HCT116 (cell line): ENCODE results near the gene ARSK. TPM values are rescaled to one million over a fixed set of nuclear protein-coding genes. Genes with fewer than 3 reads are reported as not detected.

Source experiments
- ATF3 ChIP-seq: IDR thresholded peaks from 2 replicates; pipeline ENCODE4 v1.6.1; 2012
- CEBPB ChIP-seq: IDR thresholded peaks from 2 replicates; pipeline ENCODE4 v1.6.1; 2012; ENCODE audit warnings: low read depth
- CTCF ChIP-seq, 3 experiments: fragments of 200-600 bp in 1 of 3; sonication (generic) in 1 of 3; IDR thresholded peaks in 2 of 3; conservative IDR thresholded peaks in 1 of 3; 2 replicates each; pipeline ENCODE4 v1.5.1; 2012 to 2017; ENCODE audit warnings: low read depth in 2 of 3, low read length in 2 of 3, antibody characterized with exemption in 1 of 3, borderline replicate concordance in 1 of 3, control low read depth in 1 of 3, mild to moderate bottlenecking in 1 of 3, mixed read lengths in 1 of 3, mixed run types in 1 of 3, moderate library complexity in 1 of 3; ENCODE audit not compliant: insufficient read depth in 1 of 3
- EGR1 ChIP-seq: IDR thresholded peaks from 2 replicates; pipeline ENCODE4 v1.6.1; 2012; ENCODE audit warnings: low read depth
- ELF1 ChIP-seq: IDR thresholded peaks from 2 replicates; pipeline ENCODE4 v1.6.1; 2012; ENCODE audit warnings: low read depth, borderline replicate concordance
- EZH2 ChIP-seq: fragments of 200-600 bp; sonication (generic); IDR thresholded peaks from 2 replicates; pipeline ENCODE4 v1.6.1; 2017; ENCODE audit warnings: antibody characterized with exemption, mixed run types
- EZH2phosphoT487 ChIP-seq: fragments of 200-600 bp; IDR thresholded peaks from 2 replicates; pipeline ENCODE4 v1.6.1; 2018; ENCODE audit warnings: antibody characterized with exemption, borderline replicate concordance
- FOSL1 ChIP-seq: IDR thresholded peaks from 2 replicates; pipeline ENCODE4 v1.6.1; 2012; ENCODE audit warnings: low read depth
- JUND ChIP-seq: IDR thresholded peaks from 2 replicates; pipeline ENCODE4 v1.6.1; 2012
- POLR2AphosphoS5 ChIP-seq: IDR thresholded peaks from 2 replicates; pipeline ENCODE4 v1.6.1; 2011; ENCODE audit warnings: mild to moderate bottlenecking, low read depth, low read length, moderate library complexity
- RAD21 ChIP-seq: IDR thresholded peaks from 2 replicates; pipeline ENCODE4 v1.6.1; 2012; ENCODE audit warnings: low read depth, mild to moderate bottlenecking
- SP1 ChIP-seq: IDR thresholded peaks from 2 replicates; pipeline ENCODE4 v1.6.1; 2012; ENCODE audit warnings: low read depth
- SRF ChIP-seq: IDR thresholded peaks from 2 replicates; pipeline ENCODE4 v1.6.1; 2012; ENCODE audit warnings: low read depth
- YY1 ChIP-seq: IDR thresholded peaks from 2 replicates; pipeline ENCODE4 v1.6.1; 2011; ENCODE audit warnings: low read length, low read depth, moderate library complexity, mild to moderate bottlenecking; ENCODE audit not compliant: insufficient replicate concordance; ENCODE audit errors: extremely low read depth
- total RNA-seq: library from RNA; stranded (reverse); gene quantifications from one replicate; pipeline ENCODE4 v1.2.1, GENCODE V29; 2021; ENCODE audit not compliant: unreplicated experiment
- TF ChIP-seq, protein P1 (sequence below): IDR thresholded peaks from 2 replicates; pipeline ENCODE4 v1.6.1; 2012; ENCODE audit warnings: low read depth

Gene ARSK
- total RNA-seq, 1 experiment from 2014 or later = 4.6 TPM

GRCh38 chr5:95646569-95647431 is 91.9 kb downstream of the ARSK start, which contains the start of gene RFESD (continued):
- TF ChIP-seq CTCF (IDR thresholded peaks at IDR 0.05 in 2 of 3, conservative IDR thresholded peaks at IDR 0.05 in 1 of 3; ENCODE audit: borderline replicate concordance in 1 of 3, insufficient read depth in 1 of 3, low read depth in 2 of 3, low read length in 2 of 3) (peak in 1 of 3 experiments; percentile 10; a peak in 1 of 6 replicates), RAD21 (peak; percentile 34), ELF1 (no peak), SP1 (peak; percentile 68), POLR2AphosphoS5 (peak; percentile 91), ATF3 (no peak), EZH2 (no peak), EGR1 (peak; percentile 82), EZH2phosphoT487 (no peak), YY1 (peak; percentile 3), JUND (no peak), FOSL1 (no peak), SRF (no peak), CEBPB (no peak)
- TF ChIP-seq, protein P1, sequence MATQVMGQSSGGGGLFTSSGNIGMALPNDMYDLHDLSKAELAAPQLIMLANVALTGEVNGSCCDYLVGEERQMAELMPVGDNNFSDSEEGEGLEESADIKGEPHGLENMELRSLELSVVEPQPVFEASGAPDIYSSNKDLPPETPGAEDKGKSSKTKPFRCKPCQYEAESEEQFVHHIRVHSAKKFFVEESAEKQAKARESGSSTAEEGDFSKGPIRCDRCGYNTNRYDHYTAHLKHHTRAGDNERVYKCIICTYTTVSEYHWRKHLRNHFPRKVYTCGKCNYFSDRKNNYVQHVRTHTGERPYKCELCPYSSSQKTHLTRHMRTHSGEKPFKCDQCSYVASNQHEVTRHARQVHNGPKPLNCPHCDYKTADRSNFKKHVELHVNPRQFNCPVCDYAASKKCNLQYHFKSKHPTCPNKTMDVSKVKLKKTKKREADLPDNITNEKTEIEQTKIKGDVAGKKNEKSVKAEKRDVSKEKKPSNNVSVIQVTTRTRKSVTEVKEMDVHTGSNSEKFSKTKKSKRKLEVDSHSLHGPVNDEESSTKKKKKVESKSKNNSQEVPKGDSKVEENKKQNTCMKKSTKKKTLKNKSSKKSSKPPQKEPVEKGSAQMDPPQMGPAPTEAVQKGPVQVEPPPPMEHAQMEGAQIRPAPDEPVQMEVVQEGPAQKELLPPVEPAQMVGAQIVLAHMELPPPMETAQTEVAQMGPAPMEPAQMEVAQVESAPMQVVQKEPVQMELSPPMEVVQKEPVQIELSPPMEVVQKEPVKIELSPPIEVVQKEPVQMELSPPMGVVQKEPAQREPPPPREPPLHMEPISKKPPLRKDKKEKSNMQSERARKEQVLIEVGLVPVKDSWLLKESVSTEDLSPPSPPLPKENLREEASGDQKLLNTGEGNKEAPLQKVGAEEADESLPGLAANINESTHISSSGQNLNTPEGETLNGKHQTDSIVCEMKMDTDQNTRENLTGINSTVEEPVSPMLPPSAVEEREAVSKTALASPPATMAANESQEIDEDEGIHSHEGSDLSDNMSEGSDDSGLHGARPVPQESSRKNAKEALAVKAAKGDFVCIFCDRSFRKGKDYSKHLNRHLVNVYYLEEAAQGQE = no peak
